HEK293 (cell line): ENCODE measurements around the gene WDR45B.

Source experiments
- CTCF ChIA-PET: fragments of 350-600 bp; formaldehyde crosslinking; extraction: SDS; loops from one replicate; lab custom pipeline; 2021; ENCODE audit warnings: antibody characterized with exemption; lab: Yijun Ruan, JAX
- POLR2A ChIA-PET: fragments of 300-600 bp; formaldehyde crosslinking; extraction: SDS; loops from one replicate; lab custom pipeline; 2020; ENCODE audit warnings: antibody characterized with exemption, inconsistent platforms; lab: Yijun Ruan, JAX
- H3K27ac ChIP-seq: fragments of 200-500 bp; sonication (Bioruptor generic); 2 replicates; pipeline ENCODE4 v1.5.1; 2014; ENCODE audit warnings: low read depth, low read length, control low read depth, inconsistent platforms; ENCODE audit errors: extremely low read depth
- H3K36me3 ChIP-seq, 2 experiments: fragments of 200-500 bp in 1 of 2; sonication (Bioruptor generic) in 1 of 2; 1 replicate in 1 of 2; 2 replicates in 1 of 2; pipeline ENCODE4 v1.5.1; 2014 to 2017; ENCODE audit warnings: inconsistent platforms in 2 of 2, low read length in 2 of 2; ENCODE audit not compliant: control insufficient read depth in 2 of 2, insufficient read depth in 1 of 2
- H3K4me1 ChIP-seq: fragments of 200-500 bp; sonication (Bioruptor generic); 2 replicates; pipeline ENCODE4 v1.5.1; 2014; ENCODE audit warnings: mild to moderate bottlenecking, low read length, inconsistent platforms; ENCODE audit not compliant: control insufficient read depth, insufficient read depth
- H3K4me3 ChIP-seq: 2 replicates; pipeline ENCODE4 v1.5.1; 2011; ENCODE audit warnings: low read depth, mild to moderate bottlenecking, control low read depth, low read length, moderate library complexity
- H3K9me3 ChIP-seq: fragments of 200-500 bp; sonication (Bioruptor generic); 2 replicates; pipeline ENCODE4 v1.5.1; 2014; ENCODE audit warnings: low read depth, low read length, inconsistent platforms; ENCODE audit not compliant: control insufficient read depth, insufficient read depth
- FEZF1 ChIP-seq: fragments of 450-650 bp; formaldehyde crosslinking; IDR thresholded peaks from 2 replicates; pipeline ENCODE4 v1.5.1; 2016; ENCODE audit warnings: missing biosample characterization, missing genetic modification characterization
- GLI2 ChIP-seq: fragments of 450-650 bp; formaldehyde crosslinking; IDR thresholded peaks from 2 replicates; pipeline ENCODE4; 2017; ENCODE audit warnings: missing biosample characterization, missing genetic modification characterization, low read depth, borderline replicate concordance
- GLIS1 ChIP-seq: fragments of 450-650 bp; formaldehyde crosslinking; IDR thresholded peaks from 2 replicates; pipeline ENCODE4 v1.5.1; 2016; ENCODE audit warnings: missing biosample characterization, missing genetic modification characterization
- GLIS2 ChIP-seq: fragments of 450-650 bp; formaldehyde crosslinking; IDR thresholded peaks from 2 replicates; pipeline ENCODE4 v1.5.1; 2016; ENCODE audit warnings: missing biosample characterization, missing genetic modification characterization
- KLF1 ChIP-seq: fragments of 450-650 bp; formaldehyde crosslinking; IDR thresholded peaks from 2 replicates; pipeline ENCODE4 v1.5.1; 2016; ENCODE audit warnings: missing biosample characterization, missing genetic modification characterization
- SP3 ChIP-seq: fragments of 450-650 bp; formaldehyde crosslinking; IDR thresholded peaks from 2 replicates; pipeline ENCODE4 v1.5.1; 2016; ENCODE audit warnings: missing biosample characterization, missing genetic modification characterization
- YY1 ChIP-seq: fragments of 450-650 bp; formaldehyde crosslinking; IDR thresholded peaks from 2 replicates; pipeline ENCODE4 v1.5.1; 2018; ENCODE audit warnings: missing biosample characterization, missing genetic modification characterization
- ZBTB10 ChIP-seq: fragments of 450-650 bp; formaldehyde crosslinking; IDR thresholded peaks from 2 replicates; pipeline ENCODE4 v1.5.1; 2016; ENCODE audit warnings: missing biosample characterization, missing genetic modification characterization
- ZBTB11 ChIP-seq: fragments of 450-650 bp; formaldehyde crosslinking; conservative IDR thresholded peaks from 2 replicates; pipeline ENCODE4 v1.5.1; 2016; ENCODE audit warnings: low read depth, missing biosample characterization, missing genetic modification characterization
- ZNF184 ChIP-seq: fragments of 450-650 bp; IDR thresholded peaks from 2 replicates; pipeline ENCODE4 v1.5.1; 2018; ENCODE audit warnings: missing biosample characterization, mild to moderate bottlenecking, missing genetic modification characterization
- ZNF248 ChIP-seq: fragments of 450-650 bp; formaldehyde crosslinking; IDR thresholded peaks from 2 replicates; pipeline ENCODE4 v1.5.1; 2017; ENCODE audit warnings: missing biosample characterization, missing genetic modification characterization
- ZNF391 ChIP-seq: fragments of 450-650 bp; formaldehyde crosslinking; IDR thresholded peaks from 2 replicates; pipeline ENCODE4 v1.5.1; 2016; ENCODE audit warnings: low read depth, missing biosample characterization, missing genetic modification characterization, borderline replicate concordance
- ZNF394 ChIP-seq: fragments of 450-650 bp; formaldehyde crosslinking; IDR thresholded peaks from 2 replicates; pipeline ENCODE4 v1.5.1; 2016; ENCODE audit warnings: missing biosample characterization, missing genetic modification characterization, mild to moderate bottlenecking, moderate library complexity, borderline replicate concordance
- ZNF530 ChIP-seq: fragments of 450-650 bp; formaldehyde crosslinking; IDR thresholded peaks from 2 replicates; pipeline ENCODE4 v1.5.1; 2016; ENCODE audit warnings: low read depth, missing biosample characterization, missing genetic modification characterization
- ZNF785 ChIP-seq: fragments of 450-650 bp; formaldehyde crosslinking; IDR thresholded peaks from 2 replicates; pipeline ENCODE4 v1.5.1; 2016; ENCODE audit warnings: missing biosample characterization, missing genetic modification characterization
- TF ChIP-seq, protein P1 (sequence below): fragments of 450-650 bp; IDR thresholded peaks from 2 replicates; pipeline ENCODE4 v1.5.1; 2018; ENCODE audit warnings: missing biosample characterization, mild to moderate bottlenecking, missing genetic modification characterization
- TF ChIP-seq, protein P2 (sequence below): fragments of 450-650 bp; formaldehyde crosslinking; IDR thresholded peaks from 2 replicates; pipeline ENCODE4 v1.5.1; 2017; ENCODE audit warnings: missing biosample characterization, missing genetic modification characterization
- TF ChIP-seq, protein P3 (sequence below): fragments of 450-650 bp; formaldehyde crosslinking; IDR thresholded peaks from 2 replicates; pipeline ENCODE4 v1.5.1; 2016; ENCODE audit warnings: missing biosample characterization, missing genetic modification characterization

Gene WDR45B

GRCh38 chr17:82649501-82650261, 1.4 kb upstream of the WDR45B start:
- POLR2A ChIA-PET = no interaction called here
- peak overlapping the region; percentile 66; the same call in 1 of the 2 replicates for H3K27ac ChIP-seq
- CTCF ChIA-PET = no interaction called here
- no peak for TF ChIP-seq ZNF530 (tag by site-specific recombination)
- TF ChIP-seq, protein P1, sequence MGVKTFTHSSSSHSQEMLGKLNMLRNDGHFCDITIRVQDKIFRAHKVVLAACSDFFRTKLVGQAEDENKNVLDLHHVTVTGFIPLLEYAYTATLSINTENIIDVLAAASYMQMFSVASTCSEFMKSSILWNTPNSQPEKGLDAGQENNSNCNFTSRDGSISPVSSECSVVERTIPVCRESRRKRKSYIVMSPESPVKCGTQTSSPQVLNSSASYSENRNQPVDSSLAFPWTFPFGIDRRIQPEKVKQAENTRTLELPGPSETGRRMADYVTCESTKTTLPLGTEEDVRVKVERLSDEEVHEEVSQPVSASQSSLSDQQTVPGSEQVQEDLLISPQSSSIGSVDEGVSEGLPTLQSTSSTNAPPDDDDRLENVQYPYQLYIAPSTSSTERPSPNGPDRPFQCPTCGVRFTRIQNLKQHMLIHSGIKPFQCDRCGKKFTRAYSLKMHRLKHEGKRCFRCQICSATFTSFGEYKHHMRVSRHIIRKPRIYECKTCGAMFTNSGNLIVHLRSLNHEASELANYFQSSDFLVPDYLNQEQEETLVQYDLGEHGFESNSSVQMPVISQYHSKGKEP (tag by site-specific recombination) = no peak
- TF ChIP-seq FEZF1 (tag by site-specific recombination) = no peak
- TF ChIP-seq ZNF184 (tag by site-specific recombination) = no peak
- no peak overlapping the region for H3K4me3 ChIP-seq
- H3K9me3 ChIP-seq = no peaks in the 10 kb centered on the region
- H3K36me3 ChIP-seq = peaks cover 0 to 10% of the 10 kb centered on the region in 2 experiments; a peak in 2 of 3 replicates
- H3K4me1 ChIP-seq = peaks cover 7% of the 10 kb centered on the region

GRCh38 chr17:82648742-82649331, 593 bp upstream of the WDR45B start:
- ChIA-PET CTCF (no interaction called here), POLR2A (no interaction called here)
- no peaks in the 10 kb centered on the region for H3K9me3 ChIP-seq
- H3K27ac ChIP-seq = peak overlapping the region; percentile 66
- H3K4me3 ChIP-seq = peak overlapping the region; percentile 39
- H3K4me1 ChIP-seq = peaks cover 7% of the 10 kb centered on the region
- H3K36me3 ChIP-seq = peaks cover 2 to 19% of the 10 kb centered on the region in 2 experiments
- no peak for TF ChIP-seq ZNF785 (tag by site-specific recombination)
- TF ChIP-seq ZNF394 (tag by site-specific recombination) = no peak
- peak; percentile 64; the same call in 1 of the 2 replicates for TF ChIP-seq ZBTB10 (tag by site-specific recombination)
- 0 out of 2 replicates have a peak, but pooled peaks have one; percentile 7 for TF ChIP-seq KLF1 (tag by site-specific recombination)
- no peak for TF ChIP-seq ZNF248 (tag by site-specific recombination)
- TF ChIP-seq, protein P2, sequence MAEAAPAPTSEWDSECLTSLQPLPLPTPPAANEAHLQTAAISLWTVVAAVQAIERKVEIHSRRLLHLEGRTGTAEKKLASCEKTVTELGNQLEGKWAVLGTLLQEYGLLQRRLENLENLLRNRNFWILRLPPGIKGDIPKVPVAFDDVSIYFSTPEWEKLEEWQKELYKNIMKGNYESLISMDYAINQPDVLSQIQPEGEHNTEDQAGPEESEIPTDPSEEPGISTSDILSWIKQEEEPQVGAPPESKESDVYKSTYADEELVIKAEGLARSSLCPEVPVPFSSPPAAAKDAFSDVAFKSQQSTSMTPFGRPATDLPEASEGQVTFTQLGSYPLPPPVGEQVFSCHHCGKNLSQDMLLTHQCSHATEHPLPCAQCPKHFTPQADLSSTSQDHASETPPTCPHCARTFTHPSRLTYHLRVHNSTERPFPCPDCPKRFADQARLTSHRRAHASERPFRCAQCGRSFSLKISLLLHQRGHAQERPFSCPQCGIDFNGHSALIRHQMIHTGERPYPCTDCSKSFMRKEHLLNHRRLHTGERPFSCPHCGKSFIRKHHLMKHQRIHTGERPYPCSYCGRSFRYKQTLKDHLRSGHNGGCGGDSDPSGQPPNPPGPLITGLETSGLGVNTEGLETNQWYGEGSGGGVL (tag by site-specific recombination) = no peak
- no peak for TF ChIP-seq ZBTB11
- TF ChIP-seq, protein P3, sequence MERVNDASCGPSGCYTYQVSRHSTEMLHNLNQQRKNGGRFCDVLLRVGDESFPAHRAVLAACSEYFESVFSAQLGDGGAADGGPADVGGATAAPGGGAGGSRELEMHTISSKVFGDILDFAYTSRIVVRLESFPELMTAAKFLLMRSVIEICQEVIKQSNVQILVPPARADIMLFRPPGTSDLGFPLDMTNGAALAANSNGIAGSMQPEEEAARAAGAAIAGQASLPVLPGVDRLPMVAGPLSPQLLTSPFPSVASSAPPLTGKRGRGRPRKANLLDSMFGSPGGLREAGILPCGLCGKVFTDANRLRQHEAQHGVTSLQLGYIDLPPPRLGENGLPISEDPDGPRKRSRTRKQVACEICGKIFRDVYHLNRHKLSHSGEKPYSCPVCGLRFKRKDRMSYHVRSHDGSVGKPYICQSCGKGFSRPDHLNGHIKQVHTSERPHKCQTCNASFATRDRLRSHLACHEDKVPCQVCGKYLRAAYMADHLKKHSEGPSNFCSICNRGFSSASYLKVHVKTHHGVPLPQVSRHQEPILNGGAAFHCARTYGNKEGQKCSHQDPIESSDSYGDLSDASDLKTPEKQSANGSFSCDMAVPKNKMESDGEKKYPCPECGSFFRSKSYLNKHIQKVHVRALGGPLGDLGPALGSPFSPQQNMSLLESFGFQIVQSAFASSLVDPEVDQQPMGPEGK (tag by site-specific recombination) = 0 out of 2 replicates have a peak, but pooled peaks have one; percentile 22
- peak; percentile 35 for TF ChIP-seq SP3 (tag by site-specific recombination)
- no peak for TF ChIP-seq GLI2
- TF ChIP-seq YY1 (tag by site-specific recombination) = no peak
- TF ChIP-seq ZNF391 (tag by site-specific recombination) = no peak
- 0 out of 2 replicates have a peak, but pooled peaks have one; percentile 14 for TF ChIP-seq GLIS1 (tag by site-specific recombination)
- TF ChIP-seq GLIS2 (tag by site-specific recombination) = peak; percentile 70
- TF ChIP-seq, all 188 proteins: peak for 6
